Measurements from ENCODE around the gene ARMCX2. TPM values are rescaled to one million over a fixed set of nuclear protein-coding genes. Genes with fewer than 3 reads are reported as not detected.

Gene ARMCX2
- total and polyA plus RNA-seq, 2 experiments from 2014 or later, result 47.8 to 118 TPM

DNA sequence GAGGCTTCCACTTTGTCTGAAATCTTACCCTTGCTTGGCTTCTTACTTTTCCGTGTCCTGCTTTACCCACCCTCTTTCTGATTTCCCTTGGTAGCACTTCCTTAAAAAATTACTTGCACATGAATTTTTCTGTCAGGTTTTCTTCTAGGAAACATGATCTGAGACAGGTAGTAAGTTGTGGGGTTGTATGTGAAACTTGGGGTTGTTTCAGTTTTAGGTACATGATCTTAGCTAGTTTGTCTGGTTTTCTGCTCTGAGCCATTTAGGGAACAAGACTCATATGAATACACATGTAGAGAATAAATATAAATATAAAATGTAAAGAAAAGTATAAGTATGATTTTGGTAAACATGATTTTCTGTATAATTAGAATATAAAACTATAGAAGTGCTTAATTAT is 17.4 kb upstream of the ARMCX2 start:
- no peaks in the 10 kb centered on the region for H3K4me1 ChIP-seq (ENCODE audit: insufficient read depth)
- H3K27me3 Mint-ChIP-seq (ENCODE audit: insufficient read depth, low read depth, poor library complexity), result no peaks in the 10 kb centered on the region
- H3K27ac ChIP-seq (ENCODE audit: low read depth), result no peak overlapping the region
- H3K9me2 ChIP-seq (ENCODE audit: insufficient read depth), result no peaks in the 10 kb centered on the region
- no peak for ATAC-seq
- no peak for DNase-seq (ENCODE audit: low spot score)
- no peaks in the 10 kb centered on the region for H4K20me1 ChIP-seq (replicated peaks; ENCODE audit: insufficient read depth)
- H3K36me3 ChIP-seq (ENCODE audit: insufficient read depth), result no peaks in the 10 kb centered on the region
- H3K79me2 ChIP-seq (replicated peaks; ENCODE audit: insufficient read depth), result no peaks in the 10 kb centered on the region
- no peaks in the 10 kb centered on the region for H3K36me3 Mint-ChIP-seq (ENCODE audit: low read depth)
- H2AFZ ChIP-seq, result peak overlapping the region; percentile 56; the same call in 1 of the 2 replicates
- H3K4me2 ChIP-seq, result no peak overlapping the region
- H3K27me3 ChIP-seq (ENCODE audit: insufficient read depth), result no peaks in the 10 kb centered on the region
- H3K4me3 Mint-ChIP-seq, result no peak overlapping the region
- H3F3A ChIP-seq (replicated peaks; ENCODE audit: low read depth), result no peaks in the 10 kb centered on the region
- no peak overlapping the region for H3K4me3 ChIP-seq
- H3K9me3 Mint-ChIP-seq, result no peaks in the 10 kb centered on the region
- peaks cover 14% of the 10 kb centered on the region for H3K4me1 Mint-ChIP-seq
- no peak overlapping the region for H3K27ac Mint-ChIP-seq
- TF ChIP-seq ZNF114 (CRISPR knock-in tag; IDR thresholded peaks at IDR 0.05) (no peak), NANOG (IDR thresholded peaks at IDR 0.05; ENCODE audit: borderline replicate concordance) (no peak), EZH2phosphoT487 (IDR thresholded peaks at IDR 0.05; ENCODE audit: unreplicated experiment) (no peak), JUNB (IDR thresholded peaks at IDR 0.05; ENCODE audit: unreplicated experiment) (no peak), REST (IDR thresholded peaks at IDR 0.05; ENCODE audit: unreplicated experiment) (no peak), CREB1 (CRISPR knock-in tag; IDR thresholded peaks at IDR 0.05; ENCODE audit: low read depth) (no peak), STAT1 (IDR thresholded peaks at IDR 0.05; ENCODE audit: unreplicated experiment) (no peak), ZNF331 (CRISPR knock-in tag; IDR thresholded peaks at IDR 0.05; ENCODE audit: low read depth) (no peak)
- TF ChIP-seq, protein P1, sequence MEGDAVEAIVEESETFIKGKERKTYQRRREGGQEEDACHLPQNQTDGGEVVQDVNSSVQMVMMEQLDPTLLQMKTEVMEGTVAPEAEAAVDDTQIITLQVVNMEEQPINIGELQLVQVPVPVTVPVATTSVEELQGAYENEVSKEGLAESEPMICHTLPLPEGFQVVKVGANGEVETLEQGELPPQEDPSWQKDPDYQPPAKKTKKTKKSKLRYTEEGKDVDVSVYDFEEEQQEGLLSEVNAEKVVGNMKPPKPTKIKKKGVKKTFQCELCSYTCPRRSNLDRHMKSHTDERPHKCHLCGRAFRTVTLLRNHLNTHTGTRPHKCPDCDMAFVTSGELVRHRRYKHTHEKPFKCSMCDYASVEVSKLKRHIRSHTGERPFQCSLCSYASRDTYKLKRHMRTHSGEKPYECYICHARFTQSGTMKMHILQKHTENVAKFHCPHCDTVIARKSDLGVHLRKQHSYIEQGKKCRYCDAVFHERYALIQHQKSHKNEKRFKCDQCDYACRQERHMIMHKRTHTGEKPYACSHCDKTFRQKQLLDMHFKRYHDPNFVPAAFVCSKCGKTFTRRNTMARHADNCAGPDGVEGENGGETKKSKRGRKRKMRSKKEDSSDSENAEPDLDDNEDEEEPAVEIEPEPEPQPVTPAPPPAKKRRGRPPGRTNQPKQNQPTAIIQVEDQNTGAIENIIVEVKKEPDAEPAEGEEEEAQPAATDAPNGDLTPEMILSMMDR (conservative IDR thresholded peaks at IDR 0.05; ENCODE audit: low read depth in 2 of 2), result no peak

GRCh38 chrX:101676571-101676970 is 16.9 kb upstream of the ARMCX2 start:
- H3K36me3 Mint-ChIP-seq (ENCODE audit: low read depth), result no peaks in the 10 kb centered on the region
- Histone ChIP-seq H3K9me2 (ENCODE audit: insufficient read depth) (no peaks in the 10 kb centered on the region), H3F3A (replicated peaks; ENCODE audit: low read depth) (no peaks in the 10 kb centered on the region), H3K27ac (ENCODE audit: low read depth) (no peak overlapping the region), H2AFZ (peak overlapping the region; percentile 56; the same call in 1 of the 2 replicates), H3K79me2 (replicated peaks; ENCODE audit: insufficient read depth) (no peaks in the 10 kb centered on the region), H3K27me3 (ENCODE audit: insufficient read depth) (no peaks in the 10 kb centered on the region), H3K4me1 (ENCODE audit: insufficient read depth) (no peaks in the 10 kb centered on the region), H3K36me3 (ENCODE audit: insufficient read depth) (no peaks in the 10 kb centered on the region), H3K4me3 (no peak overlapping the region), H4K20me1 (replicated peaks; ENCODE audit: insufficient read depth) (no peaks in the 10 kb centered on the region), H3K4me2 (no peak overlapping the region)
- no peak for DNase-seq (ENCODE audit: low spot score)
- no peaks in the 10 kb centered on the region for H3K9me3 Mint-ChIP-seq
- peaks cover 14% of the 10 kb centered on the region for H3K4me1 Mint-ChIP-seq
- H3K27me3 Mint-ChIP-seq (ENCODE audit: insufficient read depth, low read depth, poor library complexity), result no peaks in the 10 kb centered on the region
- no peak overlapping the region for H3K4me3 Mint-ChIP-seq
- no peak overlapping the region for H3K27ac Mint-ChIP-seq
- no peak for ATAC-seq
- TF ChIP-seq, protein P1 (conservative IDR thresholded peaks at IDR 0.05; ENCODE audit: low read depth in 2 of 2), result no peak
- no peak for TF ChIP-seq POLR2AphosphoS5 (IDR thresholded peaks at IDR 0.05; ENCODE audit: low read depth)
- no peak for TF ChIP-seq STAT1 (IDR thresholded peaks at IDR 0.05; ENCODE audit: unreplicated experiment)
- TF ChIP-seq NANOG (IDR thresholded peaks at IDR 0.05; ENCODE audit: borderline replicate concordance), result no peak
- no peak for TF ChIP-seq JUNB (IDR thresholded peaks at IDR 0.05; ENCODE audit: unreplicated experiment)
- no peak for TF ChIP-seq CREB1 (CRISPR knock-in tag; IDR thresholded peaks at IDR 0.05; ENCODE audit: low read depth)
- TF ChIP-seq, protein P2, sequence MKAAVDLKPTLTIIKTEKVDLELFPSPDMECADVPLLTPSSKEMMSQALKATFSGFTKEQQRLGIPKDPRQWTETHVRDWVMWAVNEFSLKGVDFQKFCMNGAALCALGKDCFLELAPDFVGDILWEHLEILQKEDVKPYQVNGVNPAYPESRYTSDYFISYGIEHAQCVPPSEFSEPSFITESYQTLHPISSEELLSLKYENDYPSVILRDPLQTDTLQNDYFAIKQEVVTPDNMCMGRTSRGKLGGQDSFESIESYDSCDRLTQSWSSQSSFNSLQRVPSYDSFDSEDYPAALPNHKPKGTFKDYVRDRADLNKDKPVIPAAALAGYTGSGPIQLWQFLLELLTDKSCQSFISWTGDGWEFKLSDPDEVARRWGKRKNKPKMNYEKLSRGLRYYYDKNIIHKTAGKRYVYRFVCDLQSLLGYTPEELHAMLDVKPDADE (IDR thresholded peaks at IDR 0.05), result no peak

Measured in GM23338 (cell line).